IMR-90 (cell line): Measurements from ENCODE around the gene SNTG2. TPM values are rescaled to one million over a fixed set of nuclear protein-coding genes. Genes with fewer than 3 reads are reported as not detected.

Source experiments
- ATAC-seq: fragments of 200-7000 bp; cut with Tn5 transposase; 2 replicates; pipeline ENCODE4 v1.9.1; 2020; ENCODE audit warnings: low read depth, mild to moderate bottlenecking, moderate library complexity
- BruUV-seq: library from RNA; stranded (reverse); fragments of 400-500 nt; replicated peaks from 2 replicates; lab custom pipeline; 2021; lab: Mats Ljungman, UMichigan
- CTCF ChIA-PET: fragments of 300-600 bp; formaldehyde crosslinking; extraction: SDS; loops from one replicate; lab custom pipeline; 2021; ENCODE audit warnings: antibody characterized with exemption; lab: Yijun Ruan, JAX
- POLR2A ChIA-PET: fragments of 300-600 bp; sonication (Branson Sonifier 250); formaldehyde crosslinking; loops from one replicate; lab custom pipeline; 2022; ENCODE audit warnings: antibody characterized with exemption; ENCODE audit not compliant: unreplicated experiment; lab: Charles Lee
- DNase-seq: peaks from one replicate; pipeline ENCODE4 v3.0.0; 2013
- H2AFZ ChIP-seq: replicated peaks from 2 replicates; pipeline ENCODE3; 2013; ENCODE audit warnings: low read length, mild to moderate bottlenecking; ENCODE audit not compliant: poor library complexity
- H2AK5ac ChIP-seq: 2 replicates; pipeline ENCODE4 v1.6.1; 2013; ENCODE audit warnings: low read depth, low read length, inconsistent platforms
- H2AK9ac ChIP-seq: replicated peaks from 2 replicates; pipeline ENCODE3; 2013; ENCODE audit warnings: mild to moderate bottlenecking, low read depth, low read length, moderate library complexity; ENCODE audit not compliant: poor library complexity
- H2BK120ac ChIP-seq: 2 replicates; pipeline ENCODE4 v1.6.1; 2013; ENCODE audit warnings: low read depth, low read length, inconsistent platforms
- H2BK15ac ChIP-seq: 3 replicates; pipeline ENCODE4 v1.6.1; 2013; ENCODE audit warnings: low read depth, low read length, inconsistent platforms
- H2BK20ac ChIP-seq: 2 replicates; pipeline ENCODE4 v1.6.1; 2013; ENCODE audit warnings: low read depth, mild to moderate bottlenecking, inconsistent platforms, low read length, moderate library complexity
- H2BK5ac ChIP-seq: 2 replicates; pipeline ENCODE4 v1.6.1; 2013; ENCODE audit warnings: mild to moderate bottlenecking, low read depth, low read length, inconsistent platforms; ENCODE audit not compliant: poor library complexity, severe bottlenecking
- H3K14ac ChIP-seq: replicated peaks from 2 replicates; pipeline ENCODE4 v1.6.1; 2013; ENCODE audit warnings: low read depth, low read length, inconsistent platforms
- H3K18ac ChIP-seq: 2 replicates; pipeline ENCODE4 v1.6.1; 2013; ENCODE audit warnings: low read depth, low read length, control low read depth
- H3K23ac ChIP-seq: 2 replicates; pipeline ENCODE4 v1.6.1; 2013; ENCODE audit warnings: low read depth, low read length, inconsistent platforms
- H3K27ac ChIP-seq: 2 replicates; pipeline ENCODE4 v1.5.1; 2013; ENCODE audit warnings: mild to moderate bottlenecking, control low read depth, low read length; ENCODE audit not compliant: insufficient read depth
- H3K27me3 ChIP-seq: 2 replicates; pipeline ENCODE4 v1.6.1; 2013; ENCODE audit warnings: low read length; ENCODE audit not compliant: control insufficient read depth, insufficient read depth
- H3K36me3 ChIP-seq: 2 replicates; pipeline ENCODE4 v1.6.1; 2013; ENCODE audit warnings: low read length, mixed read lengths; ENCODE audit not compliant: control insufficient read depth, insufficient read depth
- H3K4ac ChIP-seq: 2 replicates; pipeline ENCODE4 v1.6.1; 2013; ENCODE audit warnings: low read depth, low read length, inconsistent platforms
- H3K4me1 ChIP-seq: 2 replicates; pipeline ENCODE4 v1.6.1; 2013; ENCODE audit warnings: low read length, mixed read lengths; ENCODE audit not compliant: control insufficient read depth, insufficient read depth
- H3K4me2 ChIP-seq: 2 replicates; pipeline ENCODE4 v1.6.1; 2013; ENCODE audit warnings: low read depth, mild to moderate bottlenecking, control low read depth, low read length, moderate library complexity
- H3K4me3 ChIP-seq: 2 replicates; pipeline ENCODE4 v1.5.1; 2013; ENCODE audit warnings: low read depth, mild to moderate bottlenecking, control low read depth, low read length, moderate library complexity; ENCODE audit not compliant: insufficient read depth
- H3K56ac ChIP-seq: 2 replicates; pipeline ENCODE4 v1.6.1; 2013; ENCODE audit warnings: low read length, inconsistent platforms; ENCODE audit not compliant: insufficient read depth; ENCODE audit errors: extremely low read depth
- H3K79me1 ChIP-seq, 2 experiments: 2 replicates each; pipeline ENCODE4 v1.6.1; 2013; ENCODE audit warnings: low read length in 2 of 2, inconsistent platforms in 1 of 2, low read depth in 1 of 2
- H3K9ac ChIP-seq: 2 replicates; pipeline ENCODE4 v1.6.1; 2013; ENCODE audit warnings: low read depth, low read length, control low read depth
- H3K9me1 ChIP-seq: 2 replicates; pipeline ENCODE4 v1.6.1; 2013; ENCODE audit warnings: low read length, inconsistent platforms; ENCODE audit not compliant: insufficient read depth
- H3K9me3 ChIP-seq: 2 replicates; pipeline ENCODE4 v1.6.1; 2013; ENCODE audit warnings: low read length; ENCODE audit not compliant: control insufficient read depth, insufficient read depth
- H4K20me1 ChIP-seq: 2 replicates; pipeline ENCODE4 v1.6.1; 2013; ENCODE audit warnings: low read length, inconsistent platforms; ENCODE audit not compliant: insufficient read depth
- H4K5ac ChIP-seq: 2 replicates; pipeline ENCODE4 v1.6.1; 2013; ENCODE audit warnings: mild to moderate bottlenecking, low read depth, low read length, control low read depth
- H4K8ac ChIP-seq, 2 experiments: 2 replicates each; pipeline ENCODE4 v1.6.1; 2013; ENCODE audit warnings: low read depth in 2 of 2, low read length in 2 of 2, control low read depth in 1 of 2, inconsistent platforms in 1 of 2
- H4K91ac ChIP-seq: 2 replicates; pipeline ENCODE4 v1.6.1; 2013; ENCODE audit warnings: low read depth, low read length, inconsistent platforms; ENCODE audit not compliant: insufficient read depth
- FOS ChIP-seq: fragments of 150-350 bp; IDR thresholded peaks from 2 replicates; pipeline ENCODE4 v1.6.1; 2016; ENCODE audit warnings: low read depth, low read length
- MAZ ChIP-seq: IDR thresholded peaks from 2 replicates; pipeline ENCODE4 v1.6.1; 2012; ENCODE audit warnings: low read depth, mild to moderate bottlenecking, low read length, improper control_type of control experiment, moderate library complexity, borderline replicate concordance
- NFE2L2 ChIP-seq: fragments of 150-350 bp; IDR thresholded peaks from 2 replicates; pipeline ENCODE4 v1.6.1; 2016; ENCODE audit warnings: low read depth, mild to moderate bottlenecking, low read length
- RCOR1 ChIP-seq: IDR thresholded peaks from 2 replicates; pipeline ENCODE4 v1.6.1; 2012; ENCODE audit warnings: mild to moderate bottlenecking, low read length, improper control_type of control experiment; ENCODE audit not compliant: insufficient replicate concordance
- SMC3 ChIP-seq: fragments of 150-350 bp; IDR thresholded peaks from 2 replicates; pipeline ENCODE4 v1.6.1; 2016; ENCODE audit warnings: low read depth, mild to moderate bottlenecking, antibody characterized with exemption, low read length, moderate library complexity
- WGBS, 2 experiments: methylation state at CpG; one replicate each; pipeline versions ENCODE4 v1.1.5 to v1.1.7; 2013; ENCODE audit warnings: missing lambda C conversion rate in 2 of 2; ENCODE audit not compliant: insufficient read length in 1 of 2; ENCODE audit errors: extremely low coverage in 2 of 2; 5-methylcytosine and 5-hydroxymethylcytosine counted together
- dilution Hi-C: fragments of 300-500 bp; cut with HindIII; formaldehyde crosslinking; loops from one replicate; pipeline ENCODE4 v1.14.3; 2018; ENCODE audit warnings: low sequenced_read_pairs; ENCODE audit not compliant: unreplicated experiment
- in situ Hi-C: fragments of 300-500 bp; cut with MboI; formaldehyde crosslinking; loops from 3 replicates; pipeline ENCODE4 v1.14.3; 2019; ENCODE audit warnings: low sequenced_read_pairs, inconsistent platforms, mixed read lengths
- intact Hi-C: fragments of 100-400 bp; cut with micrococcal nuclease; formaldehyde crosslinking; loops from 2 replicates; pipeline ENCODE4 v1.10.0; 2022
- polyA plus RNA-seq, 3 experiments: library from polyadenylated mRNA; depleted of rRNA; stranded (reverse); fragments of >200 nt; gene quantifications; 2 replicates each; pipeline ENCODE4 v1.2.3, GENCODE V29; 2012; ENCODE audit warnings: low replicate concordance in 1 of 3
- total RNA-seq: library from RNA; depleted of rRNA; stranded (reverse); fragments of >200 nt; gene quantifications from 2 replicates; pipeline ENCODE4 v1.2.3, GENCODE V29; 2012

SNTG2 gene
- total and polyA plus RNA-seq, 2 of the 4 experiments (the other 2 are of a cell fraction): under 0.01 to 0.17 TPM

GRCh38 chr2:1367601-1368000 lies 417.0 kb downstream of the SNTG2 start:
- Histone ChIP-seq H4K5ac (no peak overlapping the region), H4K8ac (no peak overlapping the region), H3K4me2 (no peak overlapping the region), H3K9me3 (peaks cover 18% of the 10 kb centered on the region; the same call in 1 of the 2 replicates), H2BK120ac (no peak overlapping the region), H3K9ac (no peak overlapping the region), H2BK5ac (no peak overlapping the region), H3K18ac (no peak overlapping the region), H4K91ac (no peak overlapping the region), H3K9me1 (no peaks in the 10 kb centered on the region), H3K4me3 (no peak overlapping the region), H3K27me3 (no peaks in the 10 kb centered on the region), H3K4ac (no peak overlapping the region), H3K27ac (no peak overlapping the region), H2BK20ac (no peak overlapping the region), H3K4me1 (no peaks in the 10 kb centered on the region), H2AFZ (no peak overlapping the region), H3K79me1 (no peaks in the 10 kb centered on the region), H3K14ac (no peak overlapping the region), H2AK5ac (no peak overlapping the region), H3K56ac (no peak overlapping the region), H3K23ac (no peak overlapping the region), H2BK15ac (no peak overlapping the region), H3K36me3 (no peaks in the 10 kb centered on the region), H4K20me1 (no peaks in the 10 kb centered on the region), H2AK9ac (no peak overlapping the region)
- CTCF ChIA-PET: no interaction called here
- intact Hi-C loops: loop anchor here (5.0 kb wide), 1 partner anchor 375 kb away; no protein-coding TSS in a partner anchor
- BruUV-seq: no TSS peak
- dilution Hi-C loops: no loop called here
- POLR2A ChIA-PET: no interaction called here
- ATAC-seq (no peak), DNase-seq (no peak)
- 17% methylated on average over 2 of the region's 9 CpGs; no CpG with 5 or more reads in 1 of the 2 experiments for WGBS, 2 experiments
- in situ Hi-C loops: no loop called here
- TF ChIP-seq MAZ (no peak), RCOR1 (no peak), FOS (no peak), NFE2L2 (no peak), SMC3 (no peak)
